Measurements from ENCODE around the gene FBXW11.

Gene FBXW11

DNA sequence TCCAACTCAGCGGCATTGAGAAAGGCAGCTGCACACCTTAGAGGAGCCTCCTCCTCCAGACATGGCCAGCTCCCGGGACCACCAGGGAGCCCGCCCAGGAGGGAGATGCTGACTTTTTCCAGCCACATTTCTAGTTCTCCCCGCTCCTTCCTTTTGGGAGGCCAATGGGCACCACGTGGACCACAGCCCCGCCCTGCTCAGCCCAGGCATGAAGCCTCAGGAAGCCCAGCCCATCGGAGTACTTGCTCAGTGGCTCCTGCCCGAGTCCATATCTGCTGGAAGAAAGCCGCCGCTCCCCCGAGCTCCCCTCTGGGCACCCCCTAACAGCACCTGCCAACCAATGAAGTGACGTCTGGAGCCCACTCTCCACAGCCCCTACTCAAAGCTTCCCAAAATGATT, 168.4 kb downstream of the FBXW11 start:
- DNase-seq: no peak

GRCh38 chr5:171837522-171837921, 168.9 kb downstream of the FBXW11 start:
- DNase-seq: no peak

GRCh38 chr5:171835066-171835465, 171.4 kb downstream of the FBXW11 start:
- no peak for DNase-seq

- DNase-seq: no peak
Measured at GRCh38 chr5:171834461-171834860, 172.0 kb downstream of the FBXW11 start.

DNA sequence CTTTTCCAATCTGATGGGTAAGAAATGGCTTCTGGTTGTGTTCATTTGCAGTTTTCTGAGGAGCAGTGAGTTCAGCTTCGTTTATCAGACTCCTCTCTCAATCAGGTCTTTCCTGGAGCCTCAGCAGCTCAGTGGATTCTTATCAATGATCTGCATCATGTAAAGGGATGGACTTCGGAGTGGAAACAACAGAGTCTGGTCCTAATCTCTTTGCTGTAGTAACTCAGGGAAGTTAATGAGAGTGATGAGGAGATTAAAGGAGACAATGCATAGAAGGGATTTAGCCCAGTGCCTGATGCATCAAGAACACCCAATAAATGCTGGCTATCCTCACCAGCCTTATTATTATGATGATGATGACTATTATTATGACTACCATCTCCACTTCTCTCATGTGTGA, 173.7 kb downstream of the FBXW11 start:
- no peak for DNase-seq

DNA sequence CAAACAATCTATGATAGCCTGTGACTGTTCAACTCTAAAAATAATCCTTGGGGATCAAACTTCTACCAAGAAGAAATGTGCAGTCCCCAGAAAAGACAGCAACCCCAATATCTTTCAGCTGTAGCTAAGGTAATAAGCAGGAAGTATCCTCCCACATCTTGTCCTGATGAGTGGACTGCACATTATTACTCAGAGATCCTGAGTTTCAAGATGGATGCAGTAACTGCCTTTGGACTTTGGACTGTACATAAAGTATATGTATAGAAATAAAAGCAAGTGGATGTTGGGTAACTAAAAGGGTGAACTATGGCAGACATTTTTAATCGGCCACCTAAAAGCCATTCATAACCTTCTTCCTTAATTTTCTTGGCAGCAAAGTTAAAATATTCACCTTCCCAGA, 175.8 kb downstream of the FBXW11 start:
- DNase-seq: no peak

- no peak for DNase-seq
Measured at GRCh38 chr5:171827162-171827561, 179.3 kb downstream of the FBXW11 start.

- DNase-seq: no peak
Measured at GRCh38 chr5:171826132-171826531, 180.3 kb downstream of the FBXW11 start.

GRCh38 chr5:171825051-171825450, 181.4 kb downstream of the FBXW11 start:
- no peak for DNase-seq

DNA sequence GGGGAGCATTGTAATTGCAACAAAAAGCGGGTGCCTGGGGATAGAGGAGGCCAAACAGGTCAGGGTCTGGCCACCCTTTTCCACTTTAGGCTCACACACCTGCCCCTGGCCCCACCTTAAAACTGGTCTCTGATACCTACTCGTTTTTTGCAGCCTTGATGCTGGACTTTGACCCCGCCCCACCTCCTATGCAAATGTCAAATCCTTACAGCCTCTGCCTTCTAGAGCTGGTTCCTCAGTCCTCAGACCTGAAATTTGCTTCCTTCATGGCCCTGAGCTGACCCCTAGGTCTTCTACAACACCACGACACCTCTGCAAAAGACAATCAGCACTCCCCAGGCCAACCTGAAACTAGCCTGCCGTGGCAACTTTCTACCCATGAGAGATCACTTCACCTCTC, 183.2 kb downstream of the FBXW11 start:
- DNase-seq: no peak

DNA sequence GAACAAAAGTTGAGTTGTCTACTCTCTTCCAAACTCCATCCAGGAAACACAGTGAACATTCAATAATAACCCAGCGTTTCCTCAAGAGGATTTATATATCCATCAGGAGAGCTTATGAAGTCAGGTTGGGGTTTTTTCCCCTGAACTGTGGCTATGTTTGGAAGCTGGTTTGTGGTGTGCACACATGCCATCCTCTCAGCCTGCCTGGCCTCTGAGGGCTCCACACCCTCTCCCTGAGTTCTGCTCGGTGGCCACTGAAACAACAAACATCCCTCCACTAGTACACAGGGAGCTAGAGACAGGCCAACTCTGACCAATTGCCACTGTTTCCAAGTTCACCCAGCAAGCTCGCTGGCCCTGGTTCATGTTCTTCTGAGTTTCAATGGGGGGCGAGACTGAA, 185.2 kb downstream of the FBXW11 start:
- no peak for DNase-seq

- no peak for DNase-seq
Measured at GRCh38 chr5:171820561-171820960, 185.9 kb downstream of the FBXW11 start.

DNA sequence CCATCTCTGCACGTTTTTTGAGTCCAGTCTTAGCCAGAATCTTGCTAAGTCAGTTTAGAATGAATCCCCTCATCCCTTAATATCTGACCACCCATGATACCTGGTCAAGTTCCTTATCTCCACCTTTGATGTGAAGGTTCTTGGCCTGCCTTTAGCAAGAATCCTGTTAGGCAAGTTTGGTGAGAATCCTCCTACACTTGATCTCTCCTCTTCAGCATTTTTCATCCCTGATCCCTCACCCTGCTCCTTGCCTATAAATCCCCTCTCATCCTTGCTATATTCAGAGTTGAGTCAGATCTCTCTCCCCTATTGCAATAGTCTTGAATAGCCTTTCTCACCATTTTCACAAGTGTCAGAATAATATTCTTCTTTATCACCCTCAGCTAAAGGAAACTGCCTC, 189.8 kb downstream of the FBXW11 start:
- no peak for DNase-seq

GRCh38 chr5:171813813-171814490, 192.5 kb downstream of the FBXW11 start:
- DNase-seq: no peak

- DNase-seq: no peak
Measured at GRCh38 chr5:171813270-171813669, 193.2 kb downstream of the FBXW11 start.

All from NCI-H446 treated with DMSO at 0.1 percent for 48 hours (cell line).